H1 (cell line): ENCODE results near the gene NFXL1. TPM values are rescaled to one million over a fixed set of nuclear protein-coding genes. Genes with fewer than 3 reads are reported as not detected.

Experiments
- ASH2L ChIP-seq: fragments of 200-600, 300-600 bp; sonication (generic); IDR thresholded peaks from one replicate; pipeline ENCODE4 v1.7.1; 2017; ENCODE audit warnings: low read length
- CBX5 ChIP-seq: fragments of 300-800, 300-1000 bp; sonication (generic); IDR thresholded peaks from 2 replicates; pipeline ENCODE4 v1.7.1; 2016; ENCODE audit warnings: antibody characterized with exemption, low read length, low read depth
- CREB1 ChIP-seq: IDR thresholded peaks from 2 replicates; pipeline ENCODE4 v1.6.1; 2012; ENCODE audit warnings: inconsistent platforms
- CTCF ChIP-seq, 3 experiments: IDR thresholded peaks; 1 replicate in 2 of 3; 2 replicates in 1 of 3; pipeline versions ENCODE4 v1.5.1 to v1.6.1; 2011; ENCODE audit warnings: low read length in 3 of 3, mild to moderate bottlenecking in 3 of 3, inconsistent platforms in 2 of 3, low read depth in 1 of 3, moderate library complexity in 1 of 3; ENCODE audit not compliant: insufficient read depth in 1 of 3; ENCODE audit errors: control extremely low read depth in 1 of 3
- KDM5A ChIP-seq: fragments of 200-600 bp; IDR thresholded peaks from 2 replicates; pipeline ENCODE4 v1.7.1; 2012; ENCODE audit warnings: mild to moderate bottlenecking, low read length, inconsistent platforms, mixed read lengths
- NRF1 ChIP-seq: IDR thresholded peaks from 2 replicates; pipeline ENCODE4 v1.6.1; 2011; ENCODE audit warnings: mild to moderate bottlenecking, low read depth, low read length, improper control_type of control experiment
- RAD21 ChIP-seq, 2 experiments: IDR thresholded peaks in 1 of 2; conservative IDR thresholded peaks in 1 of 2; 2 replicates each; pipeline ENCODE4 v1.6.1; 2011; ENCODE audit warnings: low read depth in 2 of 2, low read length in 2 of 2, improper control_type of control experiment in 1 of 2, inconsistent platforms in 1 of 2, mild to moderate bottlenecking in 1 of 2, moderate library complexity in 1 of 2
- SAP30 ChIP-seq: fragments of 300-600 bp; sonication (generic); IDR thresholded peaks from 2 replicates; pipeline ENCODE4 v1.7.1; 2012; ENCODE audit warnings: low read length, moderate library complexity, mild to moderate bottlenecking, inconsistent platforms; ENCODE audit not compliant: insufficient read depth, insufficient replicate concordance
- SP2 ChIP-seq: IDR thresholded peaks from 2 replicates; pipeline ENCODE4 v1.6.1; 2012; ENCODE audit warnings: mild to moderate bottlenecking, low read length, inconsistent platforms
- SUZ12 ChIP-seq: fragments of 200-600 bp; sonication (generic); IDR thresholded peaks from 2 replicates; pipeline ENCODE4 v1.6.1; 2012; ENCODE audit warnings: mild to moderate bottlenecking, inconsistent platforms, low read length, moderate library complexity, mixed read lengths
- YY1 ChIP-seq: IDR thresholded peaks from 2 replicates; pipeline ENCODE4 v1.6.1; 2011; ENCODE audit warnings: low read depth, mild to moderate bottlenecking, low read length
- polyA plus RNA-seq, 7 experiments: library from polyadenylated mRNA; depleted of rRNA in 3 of 7; stranded (reverse) in 5 of 7; unstranded in 2 of 7; fragments of >200 nt in 5 of 7; fragments of 200-250 nt in 2 of 7; gene quantifications; 1 replicate in 5 of 7; 2 replicates in 1 of 7; 4 replicates in 1 of 7; pipeline versions ENCODE4 v1.2.1 to v1.2.3, GENCODE V29; 2011 to 2013; ENCODE audit warnings: missing spikeins in 2 of 7, mixed read lengths in 2 of 7
- total RNA-seq: library from RNA; stranded (reverse); fragmentation: NEBNext Ultra II Directional; extraction: Animal tissue kit (Norgen Biotek cat#: 25700); gene quantifications from 2 replicates; pipeline ENCODE4 v1.2.1, GENCODE V29; 2021

Gene NFXL1
- total and polyA plus RNA-seq, 2 of the 8 experiments (the other 6 are each of a cell fraction or from before 2014, with no cell fraction given), result 10.0 to 29.5 TPM

DNA sequence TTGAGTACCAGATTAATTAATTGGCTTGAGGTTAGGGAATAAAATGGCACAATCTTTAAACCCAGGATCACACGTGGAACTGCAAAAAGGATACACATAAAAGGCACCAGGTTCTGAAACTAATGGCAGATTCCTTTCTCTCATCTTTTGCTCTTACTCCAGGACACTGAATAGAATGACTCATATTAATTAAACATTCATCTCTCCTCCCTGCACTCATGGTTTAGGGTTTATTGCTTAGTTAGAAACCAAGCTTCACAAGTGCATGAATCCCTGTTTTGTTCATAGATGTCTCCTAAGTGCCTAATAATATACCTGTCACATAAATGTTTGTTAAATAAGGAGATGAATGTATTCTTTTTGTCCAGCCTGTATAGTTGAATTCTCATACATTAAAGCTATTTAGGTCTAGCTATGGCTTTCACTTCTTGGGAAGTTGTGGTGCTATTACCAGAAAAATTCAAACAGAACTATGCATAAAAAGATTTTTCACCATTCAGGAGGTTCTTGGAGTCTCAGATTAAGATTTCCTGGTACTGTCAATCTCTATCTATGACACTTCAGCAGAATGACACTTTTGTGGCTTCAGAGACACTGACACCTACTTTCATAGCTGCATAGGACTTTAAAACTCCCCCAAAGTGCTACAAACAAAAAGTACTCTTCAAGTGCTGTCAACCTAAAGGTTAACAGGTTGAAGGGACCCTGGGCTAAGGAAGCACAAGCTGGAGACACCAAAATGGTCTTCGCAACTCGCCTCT, 83.9 kb downstream of the NFXL1 start (continued):
- TF ChIP-seq CTCF (IDR thresholded peaks at IDR 0.05; ENCODE audit: control extremely low read depth in 1 of 3, insufficient read depth in 1 of 3, low read depth in 1 of 3, low read length in 3 of 3), result no peak
- no peak for TF ChIP-seq RAD21 (IDR thresholded peaks at IDR 0.05 in 1 of 2, conservative IDR thresholded peaks at IDR 0.05 in 1 of 2; ENCODE audit: low read depth in 2 of 2, low read length in 2 of 2)
- TF ChIP-seq CBX5, result no peak
- no peak for TF ChIP-seq NRF1
- no peak for TF ChIP-seq CREB1
- TF ChIP-seq YY1, result no peak
- no peak for TF ChIP-seq SAP30
- no peak for TF ChIP-seq ASH2L
- no peak for TF ChIP-seq KDM5A
- TF ChIP-seq SP2, result no peak
- TF ChIP-seq SUZ12, result no peak
